ENCODE results near the gene MBTPS2. TPM values are rescaled to one million over a fixed set of nuclear protein-coding genes. Genes with fewer than 3 reads are reported as not detected.

Gene MBTPS2
- total RNA-seq, 1 donor from 2014 or later: 13.5 TPM

DNA sequence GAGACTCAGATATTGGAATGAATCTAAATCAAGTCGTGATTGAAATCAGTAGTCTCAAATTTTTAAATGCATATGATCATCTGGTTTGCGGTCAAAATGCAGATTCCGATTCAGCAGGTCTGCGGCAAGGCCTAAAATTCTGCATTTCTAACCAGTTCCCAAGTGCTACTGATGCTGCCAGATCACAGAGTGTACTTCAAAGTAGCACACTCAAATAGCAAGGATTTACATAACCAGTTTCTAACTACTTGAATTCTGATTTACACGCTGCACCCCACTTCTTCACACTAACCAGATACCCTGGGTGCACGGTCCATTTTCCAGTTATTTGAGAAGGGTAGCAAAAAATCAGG is 752 bp downstream of the MBTPS2 start:
- Mint-ChIP-seq H3K9me3 (ENCODE audit: low read depth) (no peaks in the 10 kb centered on the region), H3K4me3 (ENCODE audit: low read depth) (peak overlapping the region; percentile 92), H3K27me3 (no peaks in the 10 kb centered on the region), H3K27ac (peak overlapping the region; percentile 98), H3K36me3 (ENCODE audit: insufficient read depth) (peaks cover 2% of the 10 kb centered on the region), H3K4me1 (ENCODE audit: low read depth) (peaks cover 8% of the 10 kb centered on the region)
- no peak for DNase-seq (ENCODE audit: low spot score, unreplicated experiment)
- TF ChIP-seq, protein P1, sequence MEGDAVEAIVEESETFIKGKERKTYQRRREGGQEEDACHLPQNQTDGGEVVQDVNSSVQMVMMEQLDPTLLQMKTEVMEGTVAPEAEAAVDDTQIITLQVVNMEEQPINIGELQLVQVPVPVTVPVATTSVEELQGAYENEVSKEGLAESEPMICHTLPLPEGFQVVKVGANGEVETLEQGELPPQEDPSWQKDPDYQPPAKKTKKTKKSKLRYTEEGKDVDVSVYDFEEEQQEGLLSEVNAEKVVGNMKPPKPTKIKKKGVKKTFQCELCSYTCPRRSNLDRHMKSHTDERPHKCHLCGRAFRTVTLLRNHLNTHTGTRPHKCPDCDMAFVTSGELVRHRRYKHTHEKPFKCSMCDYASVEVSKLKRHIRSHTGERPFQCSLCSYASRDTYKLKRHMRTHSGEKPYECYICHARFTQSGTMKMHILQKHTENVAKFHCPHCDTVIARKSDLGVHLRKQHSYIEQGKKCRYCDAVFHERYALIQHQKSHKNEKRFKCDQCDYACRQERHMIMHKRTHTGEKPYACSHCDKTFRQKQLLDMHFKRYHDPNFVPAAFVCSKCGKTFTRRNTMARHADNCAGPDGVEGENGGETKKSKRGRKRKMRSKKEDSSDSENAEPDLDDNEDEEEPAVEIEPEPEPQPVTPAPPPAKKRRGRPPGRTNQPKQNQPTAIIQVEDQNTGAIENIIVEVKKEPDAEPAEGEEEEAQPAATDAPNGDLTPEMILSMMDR (IDR thresholded peaks at IDR 0.05; ENCODE audit: unreplicated experiment): no peak

DNA sequence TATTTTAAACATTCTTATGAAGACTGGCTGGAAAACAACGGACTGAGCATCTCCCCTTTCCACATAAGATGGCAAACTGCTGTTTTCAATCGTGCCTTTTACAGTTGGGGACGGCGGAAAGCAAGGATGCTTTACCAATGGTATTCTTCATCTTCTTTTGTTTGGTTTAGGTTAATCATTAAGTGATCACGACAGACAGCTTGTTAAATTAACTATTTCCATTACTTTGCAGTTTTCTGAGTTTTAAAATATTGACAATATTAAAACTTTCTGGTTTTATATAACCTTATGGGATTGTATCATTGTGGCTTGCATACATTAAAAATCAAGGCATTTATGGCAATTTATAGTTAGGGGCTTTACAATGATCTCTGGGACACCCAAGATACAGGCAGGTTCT is 3.8 kb downstream of the MBTPS2 start:
- H3K4me3 Mint-ChIP-seq (ENCODE audit: low read depth): no peak overlapping the region
- DNase-seq (ENCODE audit: low spot score, unreplicated experiment): no peak
- no peaks in the 10 kb centered on the region for H3K9me3 Mint-ChIP-seq (ENCODE audit: low read depth)
- H3K36me3 Mint-ChIP-seq (ENCODE audit: insufficient read depth): peaks cover 7% of the 10 kb centered on the region
- no peak overlapping the region for H3K27ac Mint-ChIP-seq
- peaks cover 8% of the 10 kb centered on the region for H3K4me1 Mint-ChIP-seq (ENCODE audit: low read depth)
- no peaks in the 10 kb centered on the region for H3K27me3 Mint-ChIP-seq
- TF ChIP-seq, protein P1 (IDR thresholded peaks at IDR 0.05; ENCODE audit: unreplicated experiment): no peak

DNA sequence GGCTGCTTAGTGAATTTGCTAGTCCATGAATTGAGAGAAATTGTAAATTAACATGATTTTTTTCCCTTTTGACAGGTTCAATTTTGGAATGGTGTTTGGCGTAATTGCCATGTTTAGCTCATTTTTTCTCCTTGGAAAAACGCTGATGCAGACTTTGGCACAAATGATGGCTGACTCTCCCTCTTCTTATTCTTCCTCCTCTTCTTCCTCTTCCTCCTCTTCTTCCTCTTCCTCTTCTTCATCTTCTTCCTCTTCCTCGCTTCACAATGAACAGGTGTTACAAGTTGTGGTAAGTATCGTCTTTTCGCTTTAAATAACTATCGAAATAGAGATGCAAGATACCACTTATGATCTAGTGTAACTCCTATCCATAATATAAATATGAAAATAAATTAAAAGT is 5.7 kb downstream of the MBTPS2 start:
- H3K9me3 Mint-ChIP-seq (ENCODE audit: low read depth): no peaks in the 10 kb centered on the region
- H3K27ac Mint-ChIP-seq: no peak overlapping the region
- H3K4me1 Mint-ChIP-seq (ENCODE audit: low read depth): peaks cover 8% of the 10 kb centered on the region
- no peaks in the 10 kb centered on the region for H3K27me3 Mint-ChIP-seq
- DNase-seq (ENCODE audit: low spot score, unreplicated experiment): no peak
- TF ChIP-seq, protein P1 (IDR thresholded peaks at IDR 0.05; ENCODE audit: unreplicated experiment): no peak
- H3K36me3 Mint-ChIP-seq (ENCODE audit: insufficient read depth): peaks cover 9% of the 10 kb centered on the region
- H3K4me3 Mint-ChIP-seq (ENCODE audit: low read depth): no peak overlapping the region

DNA sequence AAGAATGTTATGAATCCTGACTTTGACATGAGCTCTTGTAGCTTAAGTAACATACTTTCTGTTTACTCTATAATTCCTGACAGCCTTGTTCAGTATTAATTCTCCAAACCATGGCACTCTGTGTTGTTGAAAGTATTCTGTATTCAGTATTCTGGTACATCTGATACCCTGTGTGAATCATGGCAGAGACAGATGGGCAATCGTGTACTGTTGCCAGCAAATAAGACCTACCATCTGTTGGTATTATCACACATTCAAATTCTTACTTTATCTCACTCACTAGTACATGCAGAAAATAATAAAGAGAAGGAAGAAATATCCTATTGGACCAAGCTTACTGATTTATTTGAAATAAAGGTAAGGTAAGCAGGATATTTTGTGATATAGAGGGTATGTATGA is 7.9 kb downstream of the MBTPS2 start:
- Mint-ChIP-seq H3K27me3 (no peaks in the 10 kb centered on the region), H3K36me3 (ENCODE audit: insufficient read depth) (peaks cover 9% of the 10 kb centered on the region), H3K9me3 (ENCODE audit: low read depth) (no peaks in the 10 kb centered on the region), H3K4me1 (ENCODE audit: low read depth) (peaks cover 6% of the 10 kb centered on the region), H3K4me3 (ENCODE audit: low read depth) (no peak overlapping the region), H3K27ac (no peak overlapping the region)
- TF ChIP-seq, protein P1 (IDR thresholded peaks at IDR 0.05; ENCODE audit: unreplicated experiment): no peak
- no peak for DNase-seq (ENCODE audit: low spot score, unreplicated experiment)

DNA sequence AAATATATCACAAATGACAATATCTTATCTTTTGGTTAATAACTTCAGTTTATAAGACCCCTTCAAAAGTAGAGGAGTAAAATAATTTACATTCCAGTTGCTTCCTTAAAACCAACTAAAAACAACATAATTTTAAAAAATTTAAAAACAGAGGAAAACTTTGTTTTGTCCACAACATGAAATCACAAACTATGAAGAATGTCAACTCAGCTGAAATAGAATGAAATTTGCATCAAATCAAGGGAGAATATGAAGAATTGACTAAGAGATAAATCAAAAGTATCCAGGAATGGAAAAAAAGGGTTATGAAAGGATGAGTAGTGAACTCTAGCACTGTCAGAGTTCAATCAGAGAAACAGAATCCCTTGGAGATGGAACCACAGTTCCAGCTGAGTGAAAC is 14.2 kb downstream of the MBTPS2 start:
- Mint-ChIP-seq H3K27me3 (no peaks in the 10 kb centered on the region), H3K27ac (no peak overlapping the region), H3K36me3 (ENCODE audit: insufficient read depth) (peaks cover 22% of the 10 kb centered on the region), H3K4me3 (ENCODE audit: low read depth) (no peak overlapping the region), H3K9me3 (ENCODE audit: low read depth) (no peaks in the 10 kb centered on the region), H3K4me1 (ENCODE audit: low read depth) (no peaks in the 10 kb centered on the region)
- no peak for DNase-seq (ENCODE audit: low spot score, unreplicated experiment)
- TF ChIP-seq, protein P1 (IDR thresholded peaks at IDR 0.05; ENCODE audit: unreplicated experiment): no peak

All from progenitor cell of endocrine pancreas (in vitro differentiated cells).